Gastroesophageal sphincter (tissue), 3 donors: ENCODE measurements around the gene CGRRF1.

ENCODE experiments used
- CTCF ChIP-seq, 4 experiments: fragments of 200-600 bp in 2 of 4; fragments of 450-650 bp in 2 of 4; sonication (generic) in 1 of 4; IDR thresholded peaks; one replicate each; pipeline ENCODE4 v1.5.1; 2017 to 2019; ENCODE audit warnings: antibody characterized with exemption in 4 of 4, mild to moderate bottlenecking in 2 of 4, moderate library complexity in 2 of 4
- EP300 ChIP-seq: sonication (generic); formaldehyde crosslinking; IDR thresholded peaks from one replicate; pipeline ENCODE4 v1.6.1; 2017; ENCODE audit warnings: antibody characterized with exemption, mild to moderate bottlenecking
- POLR2A ChIP-seq, 2 donors: fragments of 450-650 bp; IDR thresholded peaks; one replicate each; pipeline ENCODE4 v1.6.1; 2017; ENCODE audit warnings: antibody characterized with exemption in 2 of 2, mild to moderate bottlenecking in 2 of 2, moderate library complexity in 1 of 2

GRCh38 chr14:54556535-54556934 lies 46.8 kb downstream of the CGRRF1 start:
- TF ChIP-seq POLR2A (IDR thresholded peaks at IDR 0.05) (no peak), CTCF (IDR thresholded peaks at IDR 0.05) (no peak), EP300 (no peak)
